ENCODE measurements around the gene DNAJC5G. TPM values are rescaled to one million over a fixed set of nuclear protein-coding genes. Genes with fewer than 3 reads are reported as not detected.
"Not testable (repeated sequence)": the region's sequence is repeated elsewhere in the genome, so short reads cannot be mapped to it uniquely, and the experiment has no call there.

The DNAJC5G gene
- total and polyA plus RNA-seq, 4 donors: 0.22 to 1.7 (median 0.49) TPM

- not testable (repeated sequence) for DNase-seq (ENCODE audit: low read depth in 4 of 6, low spot score in 6 of 6); H3K27me3 ChIP-seq (ENCODE audit: control insufficient read depth, insufficient read depth, low read length)
- WGBS (ENCODE audit: insufficient coverage): 69% methylated on average over 5 of the region's 15 CpGs
These were observed 2.4 kb upstream of the DNAJC5G start for GRCh38 chr2:27272537-27273522.

GRCh38 chr2:27278010-27278409, 2.8 kb downstream of the DNAJC5G start:
- DNase-seq (ENCODE audit: low read depth in 4 of 6, low spot score in 6 of 6): no peak
- H3K27ac ChIP-seq (ENCODE audit: low read depth, low read length): no peak overlapping the region
- no peak overlapping the region for H3K4me3 ChIP-seq (ENCODE audit: low read depth, low read length)
- no CpG with 5 or more reads among the region's 1 CpG for WGBS (ENCODE audit: insufficient coverage)
- no peaks in the 10 kb centered on the region for H3K9me3 ChIP-seq (ENCODE audit: control insufficient read depth, insufficient read depth, low read length)
- H3K27me3 ChIP-seq (ENCODE audit: control insufficient read depth, insufficient read depth, low read length): peaks cover 13% of the 10 kb centered on the region
- H3K36me3 ChIP-seq (ENCODE audit: control insufficient read depth, insufficient read depth, low read length): no peaks in the 10 kb centered on the region
- H3K4me1 ChIP-seq (ENCODE audit: control insufficient read depth, insufficient read depth, low read length): peaks cover 8% of the 10 kb centered on the region

More at GRCh38 chr2:27272537-27273522, 2.4 kb upstream of the DNAJC5G start:
- H3K9me3 ChIP-seq (ENCODE audit: control insufficient read depth, insufficient read depth, low read length); H3K27ac ChIP-seq (ENCODE audit: low read depth, low read length); H3K4me3 ChIP-seq (ENCODE audit: low read depth, low read length); H3K36me3 ChIP-seq (ENCODE audit: control insufficient read depth, insufficient read depth, low read length); H3K4me1 ChIP-seq (ENCODE audit: control insufficient read depth, insufficient read depth, low read length): not testable (repeated sequence)

GRCh38 chr2:27280826-27281225, 5.6 kb downstream of the DNAJC5G start:
- no peak overlapping the region for H3K27ac ChIP-seq (ENCODE audit: low read depth, low read length)
- no peaks in the 10 kb centered on the region for H3K9me3 ChIP-seq (ENCODE audit: control insufficient read depth, insufficient read depth, low read length)
- 40% methylated on average over 1 of the region's 3 CpGs for WGBS (ENCODE audit: insufficient coverage)

GRCh38 chr2:27281442-27281841, 6.2 kb downstream of the DNAJC5G start:
- H3K27me3 ChIP-seq (ENCODE audit: control insufficient read depth, insufficient read depth, low read length): peaks cover 16% of the 10 kb centered on the region
- H3K9me3 ChIP-seq (ENCODE audit: control insufficient read depth, insufficient read depth, low read length): no peaks in the 10 kb centered on the region
- H3K4me3 ChIP-seq (ENCODE audit: low read depth, low read length): no peak overlapping the region
- H3K4me1 ChIP-seq (ENCODE audit: control insufficient read depth, insufficient read depth, low read length): peaks cover 8% of the 10 kb centered on the region
- WGBS (ENCODE audit: insufficient coverage): 74% methylated on average over 3 of the region's 3 CpGs
- H3K36me3 ChIP-seq (ENCODE audit: control insufficient read depth, insufficient read depth, low read length): no peaks in the 10 kb centered on the region
- no peak for DNase-seq (ENCODE audit: low read depth in 4 of 6, low spot score in 6 of 6)
- H3K27ac ChIP-seq (ENCODE audit: low read depth, low read length): no peak overlapping the region

More at GRCh38 chr2:27280826-27281225, 5.6 kb downstream of the DNAJC5G start:
- Histone ChIP-seq H3K36me3 (ENCODE audit: control insufficient read depth, insufficient read depth, low read length) (no peaks in the 10 kb centered on the region), H3K4me1 (ENCODE audit: control insufficient read depth, insufficient read depth, low read length) (peaks cover 8% of the 10 kb centered on the region), H3K27me3 (ENCODE audit: control insufficient read depth, insufficient read depth, low read length) (peaks cover 16% of the 10 kb centered on the region), H3K4me3 (ENCODE audit: low read depth, low read length) (no peak overlapping the region)
- DNase-seq (ENCODE audit: low read depth in 4 of 6, low spot score in 6 of 6): no peak

- no peak within 1 kb of the TSS for H3K4me3 ChIP-seq (ENCODE audit: low read depth, low read length)
- peaks cover 8% of the 10 kb centered on the region for H3K4me1 ChIP-seq (ENCODE audit: control insufficient read depth, insufficient read depth, low read length)
- no peaks in the 10 kb centered on the region for H3K36me3 ChIP-seq (ENCODE audit: control insufficient read depth, insufficient read depth, low read length)
- no peaks in the 10 kb centered on the region for H3K9me3 ChIP-seq (ENCODE audit: control insufficient read depth, insufficient read depth, low read length)
- no peak for DNase-seq (ENCODE audit: low read depth in 4 of 6, low spot score in 6 of 6)
- H3K27me3 ChIP-seq (ENCODE audit: control insufficient read depth, insufficient read depth, low read length): peaks cover 16% of the 10 kb centered on the region
- 55% methylated on average over 4 of the region's 5 CpGs for WGBS (ENCODE audit: insufficient coverage)
- H3K27ac ChIP-seq (ENCODE audit: low read depth, low read length): no peak within 1 kb of the TSS
These were observed 6.8 kb downstream of the DNAJC5G start, which contains the start of gene TRIM54 for GRCh38 chr2:27281855-27282559. TRIM54 (plus strand) TSS chr2:27282429; CDS start chr2:27282732, 303 bp downstream.

- H3K9me3 ChIP-seq (ENCODE audit: control insufficient read depth, insufficient read depth, low read length): no peaks in the 10 kb centered on the region
- peaks cover 16% of the 10 kb centered on the region for H3K27me3 ChIP-seq (ENCODE audit: control insufficient read depth, insufficient read depth, low read length)
- H3K27ac ChIP-seq (ENCODE audit: low read depth, low read length): no peak overlapping the region
- DNase-seq (ENCODE audit: low read depth in 4 of 6, low spot score in 6 of 6): no peak
- H3K36me3 ChIP-seq (ENCODE audit: control insufficient read depth, insufficient read depth, low read length): no peaks in the 10 kb centered on the region
- WGBS (ENCODE audit: insufficient coverage): 23% methylated on average over 2 of the region's 5 CpGs
- peaks cover 8% of the 10 kb centered on the region for H3K4me1 ChIP-seq (ENCODE audit: control insufficient read depth, insufficient read depth, low read length)
- no peak overlapping the region for H3K4me3 ChIP-seq (ENCODE audit: low read depth, low read length)
These were observed 7.7 kb downstream of the DNAJC5G start for GRCh38 chr2:27282892-27283291.

- H3K9me3 ChIP-seq (ENCODE audit: control insufficient read depth, insufficient read depth, low read length): no peaks in the 10 kb centered on the region
- DNase-seq (ENCODE audit: low read depth in 4 of 6, low spot score in 6 of 6): no peak
- peaks cover 8% of the 10 kb centered on the region for H3K4me1 ChIP-seq (ENCODE audit: control insufficient read depth, insufficient read depth, low read length)
- H3K4me3 ChIP-seq (ENCODE audit: low read depth, low read length): no peak overlapping the region
- WGBS (ENCODE audit: insufficient coverage): no CpG with 5 or more reads among the region's 1 CpG
- H3K27ac ChIP-seq (ENCODE audit: low read depth, low read length): no peak overlapping the region
- peaks cover 15% of the 10 kb centered on the region for H3K27me3 ChIP-seq (ENCODE audit: control insufficient read depth, insufficient read depth, low read length)
- no peaks in the 10 kb centered on the region for H3K36me3 ChIP-seq (ENCODE audit: control insufficient read depth, insufficient read depth, low read length)
These were observed 9.8 kb downstream of the DNAJC5G start for GRCh38 chr2:27284996-27285395.

- H3K27ac ChIP-seq (ENCODE audit: low read depth, low read length): no peak overlapping the region
- no peak for DNase-seq (ENCODE audit: low read depth in 4 of 6, low spot score in 6 of 6)
- no peaks in the 10 kb centered on the region for H3K9me3 ChIP-seq (ENCODE audit: control insufficient read depth, insufficient read depth, low read length)
- 75% methylated on average over 1 of the region's 6 CpGs for WGBS (ENCODE audit: insufficient coverage)
- H3K36me3 ChIP-seq (ENCODE audit: control insufficient read depth, insufficient read depth, low read length): no peaks in the 10 kb centered on the region
- H3K4me1 ChIP-seq (ENCODE audit: control insufficient read depth, insufficient read depth, low read length): peaks cover 8% of the 10 kb centered on the region
- H3K27me3 ChIP-seq (ENCODE audit: control insufficient read depth, insufficient read depth, low read length): peaks cover 15% of the 10 kb centered on the region
- no peak overlapping the region for H3K4me3 ChIP-seq (ENCODE audit: low read depth, low read length)
These were observed 10.2 kb downstream of the DNAJC5G start for GRCh38 chr2:27285481-27285880.

GRCh38 chr2:27288610-27289009, 13.4 kb downstream of the DNAJC5G start:
- WGBS (ENCODE audit: insufficient coverage): no CpG with 5 or more reads among the region's 3 CpGs
- no peaks in the 10 kb centered on the region for H3K9me3 ChIP-seq (ENCODE audit: control insufficient read depth, insufficient read depth, low read length)
- H3K27ac ChIP-seq (ENCODE audit: low read depth, low read length): no peak overlapping the region
- H3K4me3 ChIP-seq (ENCODE audit: low read depth, low read length): no peak overlapping the region
- H3K4me1 ChIP-seq (ENCODE audit: control insufficient read depth, insufficient read depth, low read length): no peaks in the 10 kb centered on the region
- no peaks in the 10 kb centered on the region for H3K36me3 ChIP-seq (ENCODE audit: control insufficient read depth, insufficient read depth, low read length)
- peaks cover 15% of the 10 kb centered on the region for H3K27me3 ChIP-seq (ENCODE audit: control insufficient read depth, insufficient read depth, low read length)
- DNase-seq (ENCODE audit: low read depth in 4 of 6, low spot score in 6 of 6): no peak

All from spinal cord (tissue), 10 donors.